Fibroblast of peridontal ligament (primary cell): ENCODE measurements around the gene NUP153.
"Not testable (repeated sequence)": the region's sequence is repeated elsewhere in the genome, so short reads cannot be mapped to it uniquely, and the experiment has no call there.

Experiments used
- DNase-seq: peaks from one replicate; pipeline ENCODE4 v3.0.0-alpha.2; 2010; ENCODE audit errors: extremely low read depth

The NUP153 gene

GRCh38 chr6:17706580-17707370 lies at the start of gene NUP153:
NUP153 (minus strand) TSS chr6:17706925; CDS start chr6:17706387, 538 bp downstream.
- DNase-seq: peak; percentile 98

GRCh38 chr6:17754254-17754653 lies 47.5 kb upstream of the NUP153 start:
- no peak for DNase-seq

GRCh38 chr6:17745324-17745723 lies 38.6 kb upstream of the NUP153 start:
- DNase-seq: not testable (repeated sequence)

- DNase-seq: not testable (repeated sequence)
Measured at GRCh38 chr6:17744757-17745308, 38.1 kb upstream of the NUP153 start.

- no peak for DNase-seq
Measured at GRCh38 chr6:17744019-17744756, 37.5 kb upstream of the NUP153 start.

GRCh38 chr6:17741507-17741906 lies 34.8 kb upstream of the NUP153 start:
- DNase-seq: no peak

GRCh38 chr6:17740559-17741220 lies 34.0 kb upstream of the NUP153 start:
- DNase-seq: peak; percentile 12

- no peak for DNase-seq
Measured at GRCh38 chr6:17737704-17738252, 31.1 kb upstream of the NUP153 start.

- not testable (repeated sequence) for DNase-seq
Measured at GRCh38 chr6:17735311-17735710, 28.6 kb upstream of the NUP153 start.

- no peak for DNase-seq
Measured at GRCh38 chr6:17730078-17730704, 23.5 kb upstream of the NUP153 start.

GRCh38 chr6:17729223-17730077 lies 22.7 kb upstream of the NUP153 start:
- peak; percentile 5 for DNase-seq

GRCh38 chr6:17728551-17729222 lies 22.0 kb upstream of the NUP153 start:
- no peak for DNase-seq

GRCh38 chr6:17725083-17725482 lies 18.4 kb upstream of the NUP153 start:
- DNase-seq: peak; percentile 16

- DNase-seq: no peak
Measured at GRCh38 chr6:17724341-17724740, 17.6 kb upstream of the NUP153 start.

GRCh38 chr6:17721671-17722070 lies 14.9 kb upstream of the NUP153 start:
- no peak for DNase-seq

- DNase-seq: no peak
Measured at GRCh38 chr6:17719323-17720041, 12.8 kb upstream of the NUP153 start.

- DNase-seq: peak; percentile 15
Measured at GRCh38 chr6:17716221-17716620, 9.5 kb upstream of the NUP153 start.

GRCh38 chr6:17714879-17715851 lies 8.4 kb upstream of the NUP153 start:
- DNase-seq: peak; percentile 90
